Measurements from ENCODE around the gene DVL2.

Gene DVL2

GRCh38 chr17:7224661-7225111 is 9.6 kb downstream of the DVL2 start:
- peaks cover 8% of the 10 kb centered on the region for H3F3A ChIP-seq (ENCODE audit: control insufficient read depth, insufficient read depth)
- H3K36me3 ChIP-seq (ENCODE audit: control insufficient read depth, low read length), result peaks cover 87% of the 10 kb centered on the region
- H3K79me2 ChIP-seq (ENCODE audit: control insufficient read depth, low read length), result peaks cover 9% of the 10 kb centered on the region
- no peaks in the 10 kb centered on the region for H3K9me2 ChIP-seq (replicated peaks; ENCODE audit: control insufficient read depth, low read length)
- H3K27me3 ChIP-seq (ENCODE audit: control insufficient read depth, low read length), result no peaks in the 10 kb centered on the region
- TF ChIP-seq CTCF (IDR thresholded peaks at IDR 0.05; ENCODE audit: low read depth, low read length, poor library complexity, severe bottlenecking) (no peak), EZH2phosphoT487 (IDR thresholded peaks at IDR 0.05; ENCODE audit: borderline replicate concordance, low read length) (no peak)
- H3K4me3 ChIP-seq (ENCODE audit: low read length), result no peak overlapping the region
- peaks cover 5% of the 10 kb centered on the region; the same call in 1 of the 2 replicates for H4K20me1 ChIP-seq (ENCODE audit: control insufficient read depth, insufficient read depth, low read depth, low read length)
- no peaks in the 10 kb centered on the region for H3K9me3 ChIP-seq (ENCODE audit: control insufficient read depth, insufficient read depth, low read length)
- H3K27ac ChIP-seq (ENCODE audit: low read depth, low read length), result no peak overlapping the region
- H3K4me1 ChIP-seq (ENCODE audit: control insufficient read depth, low read length), result peaks cover 15% of the 10 kb centered on the region
- no peak overlapping the region for H3K4me2 ChIP-seq (ENCODE audit: low read length)

- Histone ChIP-seq H3K4me2 (ENCODE audit: low read length) (no peak overlapping the region), H3K36me3 (ENCODE audit: control insufficient read depth, low read length) (peaks cover 82% of the 10 kb centered on the region), H4K20me1 (ENCODE audit: control insufficient read depth, insufficient read depth, low read depth, low read length) (peaks cover 5% of the 10 kb centered on the region; the same call in 1 of the 2 replicates), H3K27ac (ENCODE audit: low read depth, low read length) (no peak overlapping the region), H3F3A (ENCODE audit: control insufficient read depth, insufficient read depth) (peaks cover 8% of the 10 kb centered on the region), H3K79me2 (ENCODE audit: control insufficient read depth, low read length) (peaks cover 9% of the 10 kb centered on the region), H3K4me3 (ENCODE audit: low read length) (no peak overlapping the region), H3K9me3 (ENCODE audit: control insufficient read depth, insufficient read depth, low read length) (no peaks in the 10 kb centered on the region), H3K9me2 (replicated peaks; ENCODE audit: control insufficient read depth, low read length) (no peaks in the 10 kb centered on the region), H3K4me1 (ENCODE audit: control insufficient read depth, low read length) (peaks cover 20% of the 10 kb centered on the region), H3K27me3 (ENCODE audit: control insufficient read depth, low read length) (no peaks in the 10 kb centered on the region)
- TF ChIP-seq CTCF (IDR thresholded peaks at IDR 0.05; ENCODE audit: low read depth, low read length, poor library complexity, severe bottlenecking) (no peak), EZH2phosphoT487 (IDR thresholded peaks at IDR 0.05; ENCODE audit: borderline replicate concordance, low read length) (no peak)
Measured at GRCh38 chr17:7224110-7224509, 10.2 kb downstream of the DVL2 start.

GRCh38 chr17:7223375-7223774 is 10.9 kb downstream of the DVL2 start:
- Histone ChIP-seq H4K20me1 (ENCODE audit: control insufficient read depth, insufficient read depth, low read depth, low read length) (peaks cover 5% of the 10 kb centered on the region; the same call in 1 of the 2 replicates), H3K4me2 (ENCODE audit: low read length) (no peak overlapping the region), H3K27me3 (ENCODE audit: control insufficient read depth, low read length) (no peaks in the 10 kb centered on the region), H3K4me3 (ENCODE audit: low read length) (no peak overlapping the region), H3K36me3 (ENCODE audit: control insufficient read depth, low read length) (peaks cover 74% of the 10 kb centered on the region), H3K4me1 (ENCODE audit: control insufficient read depth, low read length) (peaks cover 27% of the 10 kb centered on the region), H3K79me2 (ENCODE audit: control insufficient read depth, low read length) (peaks cover 9% of the 10 kb centered on the region), H3K9me2 (replicated peaks; ENCODE audit: control insufficient read depth, low read length) (no peaks in the 10 kb centered on the region), H3K9me3 (ENCODE audit: control insufficient read depth, insufficient read depth, low read length) (no peaks in the 10 kb centered on the region), H3K27ac (ENCODE audit: low read depth, low read length) (no peak overlapping the region), H3F3A (ENCODE audit: control insufficient read depth, insufficient read depth) (peaks cover 13% of the 10 kb centered on the region)
- TF ChIP-seq EZH2phosphoT487 (IDR thresholded peaks at IDR 0.05; ENCODE audit: borderline replicate concordance, low read length) (no peak), CTCF (IDR thresholded peaks at IDR 0.05; ENCODE audit: low read depth, low read length, poor library complexity, severe bottlenecking) (no peak)
